Ascending aorta (tissue), 2 donors: ENCODE data around the gene ALDH1B1. TPM values are rescaled to one million over a fixed set of nuclear protein-coding genes. Genes with fewer than 3 reads are reported as not detected.

ENCODE experiments used
- DNase-seq, 2 donors: peaks; one replicate each; pipeline ENCODE4 v3.0.0-alpha.2; 2019; ENCODE audit warnings: low spot score in 2 of 2
- H3K27ac ChIP-seq, 2 donors: fragments of 200-600 bp; sonication (generic); one replicate each; pipeline ENCODE4 v1.5.1; 2016 to 2017; ENCODE audit warnings: mild to moderate bottlenecking in 1 of 2
- H3K27me3 ChIP-seq: fragments of 200-600 bp; sonication (generic); one replicate; pipeline ENCODE4 v1.5.1; 2017
- H3K36me3 ChIP-seq, 2 donors: fragments of 200-600 bp; sonication (generic); one replicate each; pipeline ENCODE4 v1.5.1; 2016
- H3K4me1 ChIP-seq, 2 donors: fragments of 200-600 bp; sonication (generic); one replicate each; pipeline ENCODE4 v1.5.1; 2016 to 2017; ENCODE audit warnings: mild to moderate bottlenecking in 1 of 2
- H3K4me3 ChIP-seq, 2 donors: fragments of 200-600 bp; sonication (generic); one replicate each; pipeline ENCODE4 v1.5.1; 2016 to 2017; ENCODE audit warnings: mild to moderate bottlenecking in 1 of 2
- H3K9me3 ChIP-seq, 2 donors: fragments of 200-600 bp; sonication (generic); one replicate each; pipeline ENCODE4 v1.5.1; 2016
- CTCF ChIP-seq, 3 experiments: fragments of 200-600 bp in 2 of 3; fragments of 450-650 bp in 1 of 3; sonication (generic) in 2 of 3; IDR thresholded peaks; one replicate each; pipeline ENCODE4 v1.5.1; 2016 to 2019; ENCODE audit warnings: antibody characterized with exemption in 3 of 3, mild to moderate bottlenecking in 1 of 3, moderate library complexity in 1 of 3
- intact Hi-C: fragments of 100-400 bp; cut with DNase I; formaldehyde crosslinking; loops from one replicate; pipeline ENCODE4 v1.15.1; 2023
- total RNA-seq: library from RNA; depleted of rRNA; stranded (reverse); fragments of >200 nt; gene quantifications from one replicate; pipeline ENCODE4 v1.1.0, GENCODE V29; 2016

ALDH1B1 gene
- total RNA-seq, 1 donor from 2014 or later, result 85.5 TPM

- no peaks in the 10 kb centered on the region for H3K36me3 ChIP-seq
- peak in 1 of 2 donors; percentile 63 for DNase-seq
- H3K4me3 ChIP-seq, result no peak overlapping the region
- H3K27me3 ChIP-seq, result no peaks in the 10 kb centered on the region
- H3K27ac ChIP-seq, result no peak overlapping the region
- intact Hi-C loops, result loop anchor here (1.0 to 10.0 kb wide), 2 partner anchors 29 to 57 kb away; no protein-coding TSS in a partner anchor
- peak in 2 of 3 experiments; percentile 17 to 49 for TF ChIP-seq CTCF (IDR thresholded peaks at IDR 0.05)
- peaks cover 0 to 4% of the 10 kb centered on the region in 2 donors for H3K4me1 ChIP-seq
- H3K9me3 ChIP-seq, result no peaks in the 10 kb centered on the region
These were observed 21.0 kb upstream of the ALDH1B1 start for GRCh38 chr9:38371495-38371894.

GRCh38 chr9:38372762-38373619, 19.5 kb upstream of the ALDH1B1 start:
- Histone ChIP-seq H3K36me3 (no peaks in the 10 kb centered on the region), H3K4me1 (peaks cover 0 to 17% of the 10 kb centered on the region in 2 donors), H3K4me3 (no peak overlapping the region), H3K27me3 (no peaks in the 10 kb centered on the region), H3K9me3 (no peaks in the 10 kb centered on the region), H3K27ac (no peak overlapping the region)
- TF ChIP-seq CTCF (IDR thresholded peaks at IDR 0.05), result no peak
- intact Hi-C loops, result loop anchor here (1.0 to 10.0 kb wide), 2 partner anchors 58 to 59 kb away; no protein-coding TSS in a partner anchor
- no peak for DNase-seq

GRCh38 chr9:38373679-38374078, 18.8 kb upstream of the ALDH1B1 start:
- DNase-seq, result no peak
- TF ChIP-seq CTCF (IDR thresholded peaks at IDR 0.05), result no peak
- intact Hi-C loops, result loop anchor here (10.0 kb wide), 1 partner anchor 59 kb away; no protein-coding TSS in a partner anchor
- Histone ChIP-seq H3K4me3 (no peak overlapping the region), H3K36me3 (no peaks in the 10 kb centered on the region), H3K9me3 (no peaks in the 10 kb centered on the region), H3K27ac (no peak overlapping the region), H3K4me1 (peaks cover 0 to 17% of the 10 kb centered on the region in 2 donors), H3K27me3 (no peaks in the 10 kb centered on the region)

- intact Hi-C loops, result loop anchor here (5.0 to 10.0 kb wide), 2 partner anchors 60 to 353 kb away; no protein-coding TSS in a partner anchor
- TF ChIP-seq CTCF (IDR thresholded peaks at IDR 0.05), result no peak
- Histone ChIP-seq H3K4me3 (no peak overlapping the region), H3K27me3 (no peaks in the 10 kb centered on the region), H3K4me1 (peaks cover 0 to 17% of the 10 kb centered on the region in 2 donors), H3K27ac (peak overlapping the region in 1 of 2 donors; percentile 4), H3K9me3 (no peaks in the 10 kb centered on the region), H3K36me3 (no peaks in the 10 kb centered on the region)
- DNase-seq, result peak in 1 of 2 donors; percentile 40
These were observed 17.5 kb upstream of the ALDH1B1 start for GRCh38 chr9:38374847-38375571.

GRCh38 chr9:38375572-38375963, 16.9 kb upstream of the ALDH1B1 start:
- Histone ChIP-seq H3K27ac (peak overlapping the region; percentile 4 to 89), H3K9me3 (no peaks in the 10 kb centered on the region), H3K4me3 (no peak overlapping the region), H3K27me3 (no peaks in the 10 kb centered on the region), H3K4me1 (peaks cover 0 to 17% of the 10 kb centered on the region in 2 donors), H3K36me3 (no peaks in the 10 kb centered on the region)
- intact Hi-C loops, result loop anchor here (5.0 to 10.0 kb wide), 2 partner anchors 61 to 353 kb away; no protein-coding TSS in a partner anchor
- DNase-seq, result peak in 1 of 2 donors; percentile 30
- no peak for TF ChIP-seq CTCF (IDR thresholded peaks at IDR 0.05)
